HG03025 (cell line): ENCODE data around the gene GTF2I.
"Not testable (repeated sequence)": the region's sequence is repeated elsewhere in the genome, so short reads cannot be mapped to it uniquely, and the experiment has no call there.

Source experiments
- ATAC-seq: cut with Tn5 transposase; IDR thresholded peaks from one replicate; pipeline ENCODE4 v1.9.1; 2021; ENCODE audit warnings: mild to moderate bottlenecking, moderate library complexity; ENCODE audit not compliant: unreplicated experiment, low FRiP score

GTF2I gene

GRCh38 chr7:74655768-74656440, 1.6 kb upstream of the GTF2I start:
- ATAC-seq, result no peak

DNA sequence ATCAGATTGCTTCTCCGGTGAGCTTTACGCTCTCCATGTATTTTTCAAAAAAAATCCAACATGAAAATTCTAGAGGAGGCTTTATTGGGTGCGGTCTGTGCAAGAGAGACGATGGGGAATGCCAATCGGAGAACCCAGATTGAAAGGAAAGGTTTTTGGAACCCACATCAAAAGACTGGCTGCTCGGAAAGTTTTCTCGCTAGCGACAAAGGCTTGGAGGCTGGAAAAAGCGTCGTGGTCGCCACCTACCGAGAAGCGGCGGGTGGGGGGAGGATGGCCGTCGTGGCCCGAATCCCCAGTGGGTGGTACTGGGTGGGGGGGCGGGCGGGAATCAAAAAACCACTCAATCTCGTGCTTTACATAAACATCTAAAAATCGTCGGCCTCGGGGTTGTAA, 1.1 kb upstream of the GTF2I start:
- ATAC-seq, result no peak

- ATAC-seq, result peak; percentile 51
These were observed 454 bp upstream of the GTF2I start for GRCh38 chr7:74656837-74657691.

GRCh38 chr7:74658178-74659004, 873 bp downstream of the GTF2I start:
- ATAC-seq, result peak; percentile 56

- not testable (repeated sequence) for ATAC-seq
These were observed 2.7 kb downstream of the GTF2I start for GRCh38 chr7:74660202-74660601.

DNA sequence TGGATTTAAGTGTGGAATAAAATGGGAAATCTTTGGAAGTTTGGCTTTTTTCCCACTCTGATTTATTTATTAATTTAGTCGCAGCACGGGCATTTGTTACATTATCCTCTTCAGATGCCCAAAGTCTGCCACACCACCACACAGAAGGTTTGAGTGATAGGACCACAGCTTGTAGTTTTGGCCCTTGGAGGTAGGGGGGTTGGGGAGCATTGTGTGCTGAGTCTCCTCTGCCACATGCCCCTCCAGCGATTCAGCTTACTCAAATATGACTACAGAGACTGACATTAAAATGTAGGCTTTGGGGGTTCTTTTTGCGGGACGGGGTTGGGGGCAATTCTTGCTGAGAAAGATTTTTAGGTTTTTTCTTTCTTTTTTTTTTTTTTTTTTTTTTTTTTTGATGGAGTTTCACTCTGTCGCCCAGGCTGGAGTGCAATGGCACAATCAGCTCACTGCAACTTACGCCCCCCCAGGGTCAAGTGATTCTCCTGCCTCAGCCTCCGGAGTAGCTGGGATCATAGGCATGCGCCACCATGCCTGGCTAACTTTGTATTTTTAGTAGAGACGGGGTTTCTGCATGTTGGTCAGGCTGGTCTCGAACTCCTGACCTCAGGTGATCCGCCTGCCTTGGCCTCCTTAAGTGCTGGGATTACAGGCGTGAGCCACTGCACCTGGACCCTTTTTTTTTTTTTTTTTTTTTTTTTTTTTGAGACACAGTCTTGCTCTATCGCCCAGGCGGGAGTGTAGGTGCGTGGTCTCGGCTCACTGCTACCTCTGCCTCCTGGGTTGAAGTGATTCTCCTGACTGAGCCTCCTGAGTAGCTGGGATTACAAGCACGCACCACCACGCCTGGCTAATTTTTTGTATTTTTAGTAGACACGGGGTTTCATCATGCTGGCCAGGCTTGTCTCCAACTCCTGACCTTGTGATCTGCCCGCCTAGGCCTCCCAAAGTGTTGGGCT, 4.6 kb downstream of the GTF2I start:
- ATAC-seq, result not testable (repeated sequence)

GRCh38 chr7:74665296-74665938, 7.9 kb downstream of the GTF2I start:
- no peak for ATAC-seq

- not testable (repeated sequence) for ATAC-seq
These were observed 9.5 kb downstream of the GTF2I start for GRCh38 chr7:74667013-74667412.

- ATAC-seq, result not testable (repeated sequence)
These were observed 10.0 kb downstream of the GTF2I start for GRCh38 chr7:74667520-74667919.

DNA sequence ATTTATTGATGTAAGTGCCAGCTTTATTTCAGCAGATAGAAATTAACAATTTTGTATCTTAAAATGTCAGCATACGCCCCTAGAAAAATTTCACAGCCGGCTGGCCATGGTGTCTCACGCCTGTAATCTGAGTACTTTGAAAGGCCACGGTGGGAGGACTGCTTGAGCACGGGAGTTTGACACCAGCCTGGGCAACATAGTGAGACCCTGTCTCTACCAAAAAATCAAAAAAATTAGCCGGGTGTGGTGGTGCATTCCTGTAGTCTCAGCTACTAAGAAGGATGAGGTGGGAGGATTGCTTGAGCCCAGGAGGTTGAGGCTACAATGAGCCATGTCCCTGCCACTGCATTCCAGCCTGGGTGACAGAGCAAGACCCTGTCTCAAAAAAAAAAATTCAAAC, 14.1 kb downstream of the GTF2I start:
- no peak for ATAC-seq

DNA sequence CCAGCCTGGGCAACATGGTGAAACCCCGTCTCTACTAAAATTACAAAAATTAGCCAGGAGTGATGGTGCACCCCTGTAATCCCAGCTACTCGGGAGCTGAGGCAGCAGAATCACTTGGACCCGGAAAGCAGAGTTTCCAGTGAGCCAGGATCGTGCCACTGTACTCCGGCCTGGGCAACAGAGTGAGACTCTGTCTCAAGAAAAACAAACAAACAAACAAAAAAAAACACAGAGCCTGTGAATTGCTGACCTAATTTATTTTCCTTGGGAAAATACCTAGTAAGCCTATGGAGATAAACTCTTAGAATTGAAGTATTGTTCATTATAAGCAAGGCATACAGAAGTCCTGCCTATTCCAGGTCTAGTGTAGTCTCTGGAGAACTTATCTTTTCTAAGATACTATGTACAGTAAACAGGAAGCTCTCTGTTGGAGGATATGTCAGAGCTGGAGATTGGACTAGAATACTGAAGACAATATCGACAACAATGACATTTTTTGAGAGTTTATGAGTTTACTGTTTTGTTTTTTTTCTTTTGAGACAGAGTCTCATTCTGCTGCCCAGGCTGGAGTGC, 14.9 kb downstream of the GTF2I start:
- ATAC-seq, result no peak

- ATAC-seq, result no peak
These were observed 16.6 kb downstream of the GTF2I start for GRCh38 chr7:74674166-74674565.

GRCh38 chr7:74682829-74683228, 25.3 kb downstream of the GTF2I start:
- ATAC-seq, result no peak

GRCh38 chr7:74683799-74684198, 26.3 kb downstream of the GTF2I start:
- ATAC-seq, result no peak

DNA sequence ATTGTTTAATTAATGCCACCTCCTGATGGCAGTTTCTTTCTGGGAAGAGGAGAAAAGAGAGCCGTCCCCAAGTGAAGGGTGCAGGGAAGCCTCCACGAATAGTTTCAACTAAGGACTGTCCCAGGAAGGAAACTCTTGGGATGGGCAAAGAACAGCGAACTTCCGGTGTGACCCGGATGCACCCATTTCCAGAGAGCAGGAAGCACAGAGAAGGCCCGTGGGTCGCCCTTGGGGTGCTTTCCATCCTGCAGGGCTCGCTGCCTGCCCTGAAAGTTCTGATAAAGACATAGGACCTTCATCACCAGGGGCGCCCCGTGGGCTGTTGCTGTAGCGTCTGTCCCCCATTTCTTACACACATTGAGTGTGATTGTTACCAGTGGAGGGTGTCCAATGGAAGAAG, 27.0 kb downstream of the GTF2I start:
- ATAC-seq, result no peak

DNA sequence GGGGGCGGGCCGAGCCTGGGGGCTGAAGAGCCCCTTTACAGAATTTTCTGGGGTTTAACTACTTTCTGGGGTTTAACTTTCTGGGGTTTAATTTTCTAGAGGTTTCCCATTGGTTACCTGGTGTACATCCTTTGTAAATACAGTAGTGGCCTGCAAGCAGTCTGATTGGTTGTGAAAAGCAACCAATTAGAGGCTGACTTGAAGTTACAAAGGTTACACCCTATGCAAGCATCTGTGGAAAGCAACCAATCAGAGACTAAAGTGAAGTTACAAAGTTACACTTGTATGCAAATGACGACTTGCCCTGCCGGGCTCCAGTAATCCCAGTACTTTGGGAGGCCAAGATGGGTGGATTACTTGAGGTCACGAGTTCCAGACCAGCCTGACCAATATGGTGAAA, 27.4 kb downstream of the GTF2I start:
- no peak for ATAC-seq

- no peak for ATAC-seq
These were observed 33.0 kb downstream of the GTF2I start for GRCh38 chr7:74690474-74690873.

DNA sequence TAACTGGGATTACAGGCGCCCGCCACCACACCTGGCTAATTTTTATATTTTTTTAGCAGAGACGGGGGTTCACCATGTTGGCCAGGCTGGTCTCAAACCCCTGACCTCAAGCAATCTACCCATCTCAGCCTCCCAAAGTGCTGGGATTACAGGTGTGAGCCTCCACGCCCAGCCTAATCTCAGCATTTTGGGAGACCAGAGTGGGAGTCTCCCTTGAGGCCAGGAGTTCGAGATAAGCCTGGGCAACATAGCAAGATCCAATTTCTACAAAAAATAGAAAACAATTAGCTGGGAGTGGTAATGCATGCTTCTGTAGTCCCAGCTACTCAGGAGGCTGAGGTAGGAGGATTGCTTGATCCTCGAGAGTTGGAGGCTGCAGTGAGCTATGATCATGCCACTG, 46.9 kb downstream of the GTF2I start:
- not testable (repeated sequence) for ATAC-seq

DNA sequence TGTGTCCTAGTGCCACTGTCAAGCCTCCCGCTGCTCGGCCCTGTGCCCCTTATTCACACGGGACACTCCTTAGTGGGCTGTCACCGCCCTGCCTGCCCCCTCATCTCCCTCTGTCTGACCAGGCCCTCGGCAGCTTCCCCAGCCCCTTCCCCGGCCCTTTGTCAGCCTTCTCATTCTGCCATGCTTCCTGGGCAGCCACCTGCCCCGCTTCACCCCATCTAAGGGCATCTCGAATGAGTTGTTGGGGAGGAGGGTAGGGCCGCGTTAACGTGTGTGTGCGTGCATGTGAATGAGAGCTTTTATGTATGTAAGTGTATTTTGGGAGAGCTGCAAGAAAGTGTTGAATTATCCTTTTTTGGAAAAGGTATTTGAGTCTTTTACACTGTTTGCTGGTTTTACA, 49.7 kb downstream of the GTF2I start:
- no peak for ATAC-seq
